Activated CD4-positive, CD25-positive, alpha-beta regulatory T cell treated with anti-CD3 and anti-CD28 coated beads, Interleukin-2, amount 50 U/mL, for 16 hours (primary cell): Measurements from ENCODE around the gene GAB4.

Experiments
- DNase-seq: peaks from one replicate; pipeline ENCODE4 v3.0.0-alpha.2; 2020; ENCODE audit warnings: low read depth, low spot score

Gene GAB4

DNA sequence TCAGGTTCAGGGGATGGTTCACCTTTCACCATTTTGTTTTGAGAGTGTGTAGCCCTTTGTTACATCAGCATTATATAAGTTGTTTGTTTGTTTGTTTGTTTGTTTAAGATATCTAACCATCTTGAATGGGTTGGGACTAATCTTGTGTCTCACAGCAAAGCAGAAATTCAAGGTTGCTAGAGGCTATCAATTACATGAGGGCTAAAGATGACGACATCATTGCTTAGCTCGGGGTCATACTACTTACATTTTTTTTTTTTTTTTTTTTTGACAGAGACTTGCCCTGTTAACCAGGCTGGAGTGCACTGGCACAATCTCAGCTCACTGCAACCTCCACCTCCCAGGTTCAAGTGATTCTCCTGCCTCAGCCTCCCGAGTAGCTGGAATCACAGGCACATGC lies 95.7 kb downstream of the GAB4 start:
- DNase-seq: no peak
